ENCODE measurements around the gene MAIP1.

MAIP1 gene

GRCh38 chr2:199985625-199986207 lies 30.3 kb downstream of the MAIP1 start:
- intact Hi-C loops (cut with micrococcal nuclease) = loop anchor here (5.0 kb wide), 1 partner anchor 322 kb away; the partner anchor contains the start of gene SPATS2L

GRCh38 chr2:199987586-199987985 lies 32.2 kb downstream of the MAIP1 start:
- Mint-ChIP-seq H3K27me3 (no peaks in the 10 kb centered on the region), H3K36me3 (ENCODE audit: low read depth) (no peaks in the 10 kb centered on the region), H3K9me3 (no peaks in the 10 kb centered on the region)

More at GRCh38 chr2:199985625-199986207, 30.3 kb downstream of the MAIP1 start:
- no peaks in the 10 kb centered on the region for H3K36me3 Mint-ChIP-seq (ENCODE audit: low read depth)
- no peaks in the 10 kb centered on the region for H3K4me1 Mint-ChIP-seq (ENCODE audit: low read depth)
- H3K27ac Mint-ChIP-seq = no peak overlapping the region
- no peaks in the 10 kb centered on the region for H3K9me3 Mint-ChIP-seq
- H3K4me3 Mint-ChIP-seq = no peak overlapping the region
- no peaks in the 10 kb centered on the region for H3K27me3 Mint-ChIP-seq

GRCh38 chr2:199988151-199988550 lies 32.8 kb downstream of the MAIP1 start:
- intact Hi-C loops (cut with micrococcal nuclease) = loop anchor here (5.0 kb wide), 1 partner anchor 319 kb away; the partner anchor contains the start of gene SPATS2L
- Mint-ChIP-seq H3K27ac (no peak overlapping the region), H3K27me3 (no peaks in the 10 kb centered on the region)

More at GRCh38 chr2:199987586-199987985, 32.2 kb downstream of the MAIP1 start:
- H3K27ac Mint-ChIP-seq = no peak overlapping the region
- intact Hi-C loops (cut with micrococcal nuclease) = loop anchor here (5.0 kb wide), 1 partner anchor 320 kb away; the partner anchor contains the start of gene SPATS2L
- H3K4me1 Mint-ChIP-seq (ENCODE audit: low read depth) = no peaks in the 10 kb centered on the region
- H3K4me3 Mint-ChIP-seq = no peak overlapping the region

GRCh38 chr2:199989822-199990221 lies 34.4 kb downstream of the MAIP1 start:
- intact Hi-C loops (cut with micrococcal nuclease) = loop anchor here (5.0 kb wide), 1 partner anchor 317 kb away; the partner anchor contains the start of gene SPATS2L
- H3K4me3 Mint-ChIP-seq = no peak overlapping the region

More at GRCh38 chr2:199988151-199988550, 32.8 kb downstream of the MAIP1 start:
- Mint-ChIP-seq H3K4me3 (no peak overlapping the region), H3K4me1 (ENCODE audit: low read depth) (no peaks in the 10 kb centered on the region), H3K36me3 (ENCODE audit: low read depth) (no peaks in the 10 kb centered on the region), H3K9me3 (no peaks in the 10 kb centered on the region)

GRCh38 chr2:199991691-199992090 lies 36.3 kb downstream of the MAIP1 start:
- Mint-ChIP-seq H3K36me3 (ENCODE audit: low read depth) (no peaks in the 10 kb centered on the region), H3K27me3 (no peaks in the 10 kb centered on the region), H3K4me1 (ENCODE audit: low read depth) (peaks cover 7% of the 10 kb centered on the region), H3K4me3 (no peak overlapping the region), H3K27ac (no peak overlapping the region), H3K9me3 (no peaks in the 10 kb centered on the region)
- intact Hi-C loops (cut with micrococcal nuclease) = no loop called here

More at GRCh38 chr2:199989822-199990221, 34.4 kb downstream of the MAIP1 start:
- H3K36me3 Mint-ChIP-seq (ENCODE audit: low read depth) = no peaks in the 10 kb centered on the region
- H3K9me3 Mint-ChIP-seq = no peaks in the 10 kb centered on the region
- H3K27me3 Mint-ChIP-seq = no peaks in the 10 kb centered on the region
- H3K27ac Mint-ChIP-seq = no peak overlapping the region
- H3K4me1 Mint-ChIP-seq (ENCODE audit: low read depth) = no peaks in the 10 kb centered on the region

- Mint-ChIP-seq H3K27me3 (no peaks in the 10 kb centered on the region), H3K4me1 (ENCODE audit: low read depth) (peaks cover 8% of the 10 kb centered on the region)
- intact Hi-C loops (cut with micrococcal nuclease) = no loop called here
These were observed 36.9 kb downstream of the MAIP1 start for GRCh38 chr2:199992296-199992695.

GRCh38 chr2:199994371-199994770 lies 39.0 kb downstream of the MAIP1 start:
- Mint-ChIP-seq H3K9me3 (no peaks in the 10 kb centered on the region), H3K4me1 (ENCODE audit: low read depth) (peaks cover 8% of the 10 kb centered on the region), H3K36me3 (ENCODE audit: low read depth) (no peaks in the 10 kb centered on the region), H3K27me3 (no peaks in the 10 kb centered on the region), H3K27ac (no peak overlapping the region), H3K4me3 (no peak overlapping the region)
- intact Hi-C loops (cut with micrococcal nuclease) = no loop called here

More at GRCh38 chr2:199992296-199992695, 36.9 kb downstream of the MAIP1 start:
- H3K27ac Mint-ChIP-seq = no peak overlapping the region
- H3K4me3 Mint-ChIP-seq = no peak overlapping the region
- H3K36me3 Mint-ChIP-seq (ENCODE audit: low read depth) = no peaks in the 10 kb centered on the region
- H3K9me3 Mint-ChIP-seq = no peaks in the 10 kb centered on the region

GRCh38 chr2:199994896-199995295 lies 39.5 kb downstream of the MAIP1 start:
- intact Hi-C loops (cut with micrococcal nuclease) = no loop called here
- Mint-ChIP-seq H3K36me3 (ENCODE audit: low read depth) (no peaks in the 10 kb centered on the region), H3K9me3 (no peaks in the 10 kb centered on the region), H3K4me1 (ENCODE audit: low read depth) (peaks cover 8% of the 10 kb centered on the region), H3K4me3 (no peak overlapping the region), H3K27ac (no peak overlapping the region), H3K27me3 (no peaks in the 10 kb centered on the region)

- Mint-ChIP-seq H3K27me3 (no peaks in the 10 kb centered on the region), H3K27ac (no peak overlapping the region), H3K4me3 (no peak overlapping the region), H3K4me1 (ENCODE audit: low read depth) (peaks cover 8% of the 10 kb centered on the region), H3K9me3 (no peaks in the 10 kb centered on the region), H3K36me3 (ENCODE audit: low read depth) (no peaks in the 10 kb centered on the region)
- intact Hi-C loops (cut with micrococcal nuclease) = no loop called here
These were observed 41.9 kb downstream of the MAIP1 start for GRCh38 chr2:199997296-199997695.

GRCh38 chr2:199999166-199999565 lies 43.8 kb downstream of the MAIP1 start:
- H3K27ac Mint-ChIP-seq = no peak overlapping the region
- no peaks in the 10 kb centered on the region for H3K27me3 Mint-ChIP-seq
- intact Hi-C loops (cut with micrococcal nuclease) = no loop called here
- no peak overlapping the region for H3K4me3 Mint-ChIP-seq
- no peaks in the 10 kb centered on the region for H3K9me3 Mint-ChIP-seq
- peaks cover 8% of the 10 kb centered on the region for H3K4me1 Mint-ChIP-seq (ENCODE audit: low read depth)
- H3K36me3 Mint-ChIP-seq (ENCODE audit: low read depth) = no peaks in the 10 kb centered on the region

- Mint-ChIP-seq H3K4me1 (ENCODE audit: low read depth) (peaks cover 8% of the 10 kb centered on the region), H3K27me3 (no peaks in the 10 kb centered on the region), H3K4me3 (no peak overlapping the region), H3K27ac (no peak overlapping the region), H3K36me3 (ENCODE audit: low read depth) (no peaks in the 10 kb centered on the region), H3K9me3 (peaks cover 7% of the 10 kb centered on the region)
- intact Hi-C loops (cut with micrococcal nuclease) = no loop called here
These were observed 45.2 kb downstream of the MAIP1 start for GRCh38 chr2:200000444-200001163.

- no peaks in the 10 kb centered on the region for H3K36me3 Mint-ChIP-seq (ENCODE audit: low read depth)
- intact Hi-C loops (cut with micrococcal nuclease) = no loop called here
- no peaks in the 10 kb centered on the region for H3K4me1 Mint-ChIP-seq (ENCODE audit: low read depth)
- H3K9me3 Mint-ChIP-seq = peaks cover 12% of the 10 kb centered on the region
- no peaks in the 10 kb centered on the region for H3K27me3 Mint-ChIP-seq
- no peak overlapping the region for H3K4me3 Mint-ChIP-seq
- H3K27ac Mint-ChIP-seq = no peak overlapping the region
These were observed 48.1 kb downstream of the MAIP1 start for GRCh38 chr2:200003444-200003843.

- Mint-ChIP-seq H3K27ac (no peak overlapping the region), H3K27me3 (no peaks in the 10 kb centered on the region), H3K9me3 (peaks cover 15% of the 10 kb centered on the region), H3K4me3 (no peak overlapping the region), H3K36me3 (ENCODE audit: low read depth) (no peaks in the 10 kb centered on the region), H3K4me1 (ENCODE audit: low read depth) (no peaks in the 10 kb centered on the region)
- intact Hi-C loops (cut with micrococcal nuclease) = no loop called here
These were observed 50.3 kb downstream of the MAIP1 start for GRCh38 chr2:200005675-200006074.

- no peaks in the 10 kb centered on the region for H3K36me3 Mint-ChIP-seq (ENCODE audit: low read depth)
- intact Hi-C loops (cut with micrococcal nuclease) = no loop called here
- no peak overlapping the region for H3K27ac Mint-ChIP-seq
- H3K27me3 Mint-ChIP-seq = no peaks in the 10 kb centered on the region
- peaks cover 15% of the 10 kb centered on the region for H3K9me3 Mint-ChIP-seq
- H3K4me1 Mint-ChIP-seq (ENCODE audit: low read depth) = no peaks in the 10 kb centered on the region
- no peak overlapping the region for H3K4me3 Mint-ChIP-seq
These were observed 51.9 kb downstream of the MAIP1 start for GRCh38 chr2:200007306-200007705.

Data from dendritic cell treated with granulocyte-macrophage colony-stimulating factor and Interleukin-4, amounts not matched to agents 40 ng/mL and 50 ng/mL, for 4 days (primary cell).